Activated T-cell treated with anti-CD3 and anti-CD28 coated beads for 1 hour (primary cell): ENCODE data around the gene KRTAP27-1.

Experiments
- DNase-seq: peaks from one replicate; pipeline ENCODE4 v3.0.0-alpha.2; 2020; ENCODE audit warnings: low read depth

Gene KRTAP27-1

DNA sequence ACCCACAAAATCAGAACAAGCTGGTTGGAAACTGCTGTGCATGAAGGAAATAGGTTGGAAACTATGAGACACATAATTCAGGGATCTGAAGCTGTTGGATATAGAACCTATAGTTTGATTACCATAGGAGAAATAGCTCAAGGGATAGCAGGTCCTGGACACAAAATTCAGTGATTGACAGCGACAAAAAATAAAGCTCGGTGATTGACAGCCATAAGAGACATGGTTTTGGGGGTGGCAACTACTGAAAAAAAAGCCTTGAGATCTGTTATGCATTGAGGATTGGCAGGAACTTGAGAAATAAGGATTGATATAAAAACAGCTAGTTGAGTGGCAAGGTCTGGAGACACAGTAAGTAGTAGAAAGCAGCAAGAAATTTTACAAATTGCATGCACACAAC lies 48.3 kb downstream of the KRTAP27-1 start, which contains the start of gene KRTAP25-1:
Gene KRTAP25-1, minus strand, starts transcription at position 300 of the 400 bp plus-strand sequence. Its CDS starts 24 bp downstream, at position 276.
- no peak for DNase-seq
